HG02938 (cell line): Measurements from ENCODE around the gene ESPN.
"Not testable (repeated sequence)": the region's sequence is repeated elsewhere in the genome, so short reads cannot be mapped to it uniquely, and the experiment has no call there.

Experiments used
- ATAC-seq: cut with Tn5 transposase; IDR thresholded peaks from one replicate; pipeline ENCODE4 v1.9.1; 2021; ENCODE audit warnings: mild to moderate bottlenecking, moderate library complexity; ENCODE audit not compliant: unreplicated experiment

The ESPN gene, protein sequence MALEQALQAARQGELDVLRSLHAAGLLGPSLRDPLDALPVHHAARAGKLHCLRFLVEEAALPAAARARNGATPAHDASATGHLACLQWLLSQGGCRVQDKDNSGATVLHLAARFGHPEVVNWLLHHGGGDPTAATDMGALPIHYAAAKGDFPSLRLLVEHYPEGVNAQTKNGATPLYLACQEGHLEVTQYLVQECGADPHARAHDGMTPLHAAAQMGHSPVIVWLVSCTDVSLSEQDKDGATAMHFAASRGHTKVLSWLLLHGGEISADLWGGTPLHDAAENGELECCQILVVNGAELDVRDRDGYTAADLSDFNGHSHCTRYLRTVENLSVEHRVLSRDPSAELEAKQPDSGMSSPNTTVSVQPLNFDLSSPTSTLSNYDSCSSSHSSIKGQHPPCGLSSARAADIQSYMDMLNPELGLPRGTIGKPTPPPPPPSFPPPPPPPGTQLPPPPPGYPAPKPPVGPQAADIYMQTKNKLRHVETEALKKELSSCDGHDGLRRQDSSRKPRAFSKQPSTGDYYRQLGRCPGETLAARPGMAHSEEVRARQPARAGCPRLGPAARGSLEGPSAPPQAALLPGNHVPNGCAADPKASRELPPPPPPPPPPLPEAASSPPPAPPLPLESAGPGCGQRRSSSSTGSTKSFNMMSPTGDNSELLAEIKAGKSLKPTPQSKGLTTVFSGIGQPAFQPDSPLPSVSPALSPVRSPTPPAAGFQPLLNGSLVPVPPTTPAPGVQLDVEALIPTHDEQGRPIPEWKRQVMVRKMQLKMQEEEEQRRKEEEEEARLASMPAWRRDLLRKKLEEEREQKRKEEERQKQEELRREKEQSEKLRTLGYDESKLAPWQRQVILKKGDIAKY

GRCh38 chr1:6424619-6425593 is at the start of gene ESPN:
ESPN (plus strand) TSS chr1:6424776; CDS start chr1:6424956, 180 bp downstream.
- no peak for ATAC-seq

DNA sequence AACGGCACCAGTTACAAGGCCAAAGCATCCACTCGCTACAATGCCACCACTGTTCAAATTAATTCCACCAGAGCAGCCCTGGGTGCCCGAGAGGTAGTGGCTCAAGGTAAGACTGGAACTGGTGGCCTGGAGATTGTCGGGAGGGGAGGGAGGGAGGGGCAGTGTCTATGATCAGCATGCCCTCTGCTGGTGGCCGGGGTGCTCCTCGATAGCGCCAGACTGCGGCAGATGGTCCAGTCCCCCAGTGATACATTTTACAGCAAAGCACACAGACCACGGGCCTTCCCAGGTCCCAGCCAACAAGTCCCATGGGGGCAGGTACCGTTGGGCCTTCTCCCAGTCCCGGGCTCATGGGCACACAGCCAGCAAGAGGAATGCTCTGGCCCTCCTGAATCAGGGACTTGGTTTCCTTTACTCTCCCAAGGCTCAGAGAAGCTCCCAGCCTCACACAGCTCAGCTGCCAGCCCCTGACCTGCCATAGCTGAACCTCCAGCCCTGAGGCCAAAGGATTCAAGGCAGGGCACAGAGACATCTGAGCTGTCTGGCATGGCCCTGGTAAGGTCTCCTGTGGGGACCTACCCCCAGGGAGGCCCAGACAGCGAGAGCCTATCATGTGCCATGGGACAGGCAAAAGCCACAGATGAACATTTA is 46.4 kb upstream of the ESPN start:
- ATAC-seq, result no peak

- no peak for ATAC-seq
These were observed 44.5 kb upstream of the ESPN start for GRCh38 chr1:6380037-6380436.

GRCh38 chr1:6384135-6384534 is 40.4 kb upstream of the ESPN start:
- ATAC-seq, result no peak

DNA sequence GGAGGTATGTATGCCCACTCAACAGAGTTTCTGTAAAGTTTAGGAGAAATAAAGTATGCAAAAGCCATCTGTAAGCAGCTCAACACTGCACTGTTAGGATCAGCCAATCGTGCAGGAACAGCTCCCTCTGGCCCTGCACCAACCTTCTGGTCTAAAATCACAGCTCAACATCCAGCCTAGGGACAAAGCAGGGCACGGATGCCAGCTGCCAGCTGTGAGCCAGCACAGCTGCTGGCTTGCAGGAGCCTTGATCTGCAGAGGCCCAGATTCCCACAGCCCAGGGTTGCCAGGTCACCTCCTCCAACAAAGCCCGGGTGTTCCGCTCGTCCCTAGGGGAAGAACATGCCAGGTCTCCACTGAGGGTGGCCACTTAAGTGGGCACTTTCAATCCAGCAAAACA is 39.6 kb upstream of the ESPN start:
- no peak for ATAC-seq

GRCh38 chr1:6385488-6386191 is 38.9 kb upstream of the ESPN start:
- ATAC-seq, result no peak

GRCh38 chr1:6386371-6386949 is 38.1 kb upstream of the ESPN start:
- no peak for ATAC-seq

DNA sequence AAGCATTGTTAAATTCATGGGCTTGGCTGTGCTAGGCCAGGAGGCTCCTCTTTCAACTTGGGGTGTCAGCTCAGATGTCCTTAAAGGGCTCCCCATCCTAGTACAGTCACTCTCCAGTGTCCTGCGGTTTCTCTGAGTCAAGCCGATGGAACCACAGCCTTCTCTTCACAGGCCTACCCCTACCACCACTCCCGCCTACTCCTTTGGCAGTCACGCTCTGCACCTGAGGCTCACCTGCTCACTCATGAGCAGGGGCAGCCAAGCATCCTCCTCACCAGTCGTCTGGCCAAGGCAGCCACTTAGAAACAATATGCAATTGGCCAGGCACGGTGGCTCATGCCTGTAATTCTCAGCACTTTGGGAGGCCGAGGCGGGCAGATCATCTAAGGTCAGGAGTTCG is 34.6 kb upstream of the ESPN start:
- ATAC-seq, result no peak

GRCh38 chr1:6391951-6392808 is 32.4 kb upstream of the ESPN start:
- no peak for ATAC-seq

GRCh38 chr1:6392809-6393399 is 31.7 kb upstream of the ESPN start:
- peak; percentile 20 for ATAC-seq

DNA sequence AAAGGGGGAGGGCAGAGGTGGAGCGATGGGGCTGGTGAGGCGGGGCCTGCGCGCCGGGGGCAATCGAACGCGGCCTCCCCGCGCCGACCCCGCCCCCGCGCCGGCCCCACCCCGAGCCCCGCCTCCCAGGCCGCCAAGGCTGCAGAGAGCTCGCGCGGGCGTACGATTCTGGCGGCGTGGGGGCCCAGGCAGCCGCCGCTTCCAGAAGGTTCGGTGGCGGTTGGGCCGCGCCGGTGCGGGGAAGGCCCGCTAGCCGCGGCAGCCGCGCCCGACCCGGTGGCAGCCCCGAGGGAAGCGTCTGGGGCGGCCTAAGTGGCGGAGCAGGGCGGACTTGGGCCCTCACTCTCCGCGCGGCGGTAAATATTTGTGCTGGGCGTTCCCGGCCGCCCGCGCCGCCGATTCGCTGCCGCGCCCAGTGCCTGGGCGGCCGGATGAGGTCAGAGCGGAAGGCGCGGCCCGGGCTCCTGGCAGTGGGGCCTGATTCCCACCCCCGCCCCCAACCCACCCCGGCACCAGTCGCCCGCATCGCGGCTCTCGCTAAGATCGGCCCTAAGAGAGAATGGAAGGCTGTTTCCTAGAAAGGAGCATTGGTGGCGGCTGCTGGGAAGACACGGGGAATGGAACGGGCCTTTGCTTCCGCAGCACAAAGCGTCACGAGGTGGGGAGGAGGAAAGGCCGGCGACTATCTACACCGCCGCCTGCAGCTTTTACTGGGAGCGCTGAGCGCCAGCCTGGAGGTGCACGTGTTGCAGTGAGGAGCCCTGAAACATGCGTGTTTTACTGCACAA is 31.0 kb upstream of the ESPN start, which contains the start of gene ACOT7:
Gene ACOT7 (minus strand): TSS at position 368 of the 788 bp plus-strand sequence. CDS start 368 bp downstream, outside the sequence.
- peak; percentile 74 for ATAC-seq

DNA sequence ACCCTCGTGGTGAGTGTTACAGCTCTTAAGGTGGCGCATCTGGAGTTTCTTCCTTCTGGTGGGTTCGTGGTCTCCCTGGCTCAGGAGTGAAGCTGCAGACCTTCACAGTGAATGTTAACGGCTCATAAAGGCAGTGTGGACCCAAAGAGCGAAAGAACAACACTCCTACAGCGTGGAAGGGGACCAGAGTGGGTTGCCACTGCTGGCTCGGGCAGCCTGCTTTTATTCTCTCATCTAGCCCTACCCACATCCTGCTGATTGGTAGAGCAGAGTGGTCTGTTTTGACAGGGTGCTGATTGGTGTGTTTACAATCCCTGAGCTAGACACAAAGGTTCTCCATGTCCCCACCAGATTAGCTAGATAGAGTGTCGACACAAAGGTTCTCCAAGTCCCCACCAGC is 29.4 kb upstream of the ESPN start:
- not testable (repeated sequence) for ATAC-seq

GRCh38 chr1:6395781-6396244 is 28.8 kb upstream of the ESPN start:
- ATAC-seq, result not testable (repeated sequence)

GRCh38 chr1:6396998-6397397 is 27.6 kb upstream of the ESPN start:
- no peak for ATAC-seq

DNA sequence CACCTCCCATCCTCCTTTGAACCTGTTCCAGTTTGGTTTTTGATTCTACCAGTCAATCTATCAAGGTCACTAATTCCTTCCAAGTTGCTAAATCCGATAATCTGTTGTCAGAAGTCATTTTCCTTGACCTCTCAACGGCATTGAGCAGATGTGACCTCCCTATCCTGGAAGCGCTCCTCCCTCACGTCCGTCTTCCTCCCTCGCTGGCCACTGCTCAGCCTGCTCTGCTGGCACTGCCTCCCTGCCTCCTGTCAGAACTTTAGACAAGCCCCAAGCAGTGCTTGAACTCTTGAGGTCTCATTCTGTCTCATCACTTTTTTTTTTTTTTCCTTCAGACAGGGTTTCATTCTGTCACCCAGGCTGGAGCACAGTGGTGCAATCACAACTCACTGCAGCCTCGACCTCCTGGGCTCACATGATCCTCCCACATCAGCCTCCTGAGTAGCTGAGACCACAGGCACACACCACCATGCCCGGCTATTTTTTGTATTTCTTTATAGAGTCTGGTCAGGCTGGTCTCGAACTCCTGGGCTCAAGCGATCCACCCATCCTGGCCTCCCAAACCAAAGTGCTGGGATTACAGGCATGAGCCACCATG is 26.6 kb upstream of the ESPN start:
- ATAC-seq, result no peak

DNA sequence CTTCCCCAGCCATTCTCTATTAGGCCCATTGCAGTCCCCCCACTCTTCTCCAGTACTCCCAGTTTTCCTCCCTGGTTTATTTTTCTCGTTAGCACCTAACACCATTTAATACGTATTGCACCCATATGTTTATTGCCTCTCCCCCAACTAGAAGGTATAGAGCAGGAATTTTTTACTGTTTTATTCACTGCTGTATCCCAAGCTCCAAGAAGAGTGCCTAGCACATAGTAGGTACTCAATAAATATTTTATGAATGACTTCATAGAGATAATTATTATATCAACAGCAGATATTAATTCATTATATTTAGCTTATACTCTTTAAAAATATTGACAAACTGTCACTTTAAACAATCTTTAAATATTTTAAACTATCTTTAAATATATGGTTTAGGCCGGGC is 25.3 kb upstream of the ESPN start:
- ATAC-seq, result no peak

DNA sequence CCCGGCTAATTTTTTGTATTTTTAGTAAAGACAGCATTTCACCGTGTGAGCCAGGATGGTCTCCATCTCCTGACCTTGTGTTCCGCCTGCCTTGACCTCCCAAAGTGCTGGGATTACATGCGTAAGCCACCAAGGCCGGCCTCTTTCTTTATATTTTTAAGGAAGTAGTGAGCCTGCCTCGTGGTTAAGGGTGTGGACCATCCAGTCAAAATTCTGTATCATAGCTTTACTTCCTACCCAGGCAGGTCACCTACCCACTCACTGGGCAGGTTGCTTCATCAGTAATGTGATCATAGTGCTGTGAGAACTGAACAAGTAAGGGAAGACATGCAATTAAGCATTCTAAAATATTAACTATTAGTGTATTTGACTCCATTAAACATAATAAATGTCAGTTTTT is 22.9 kb upstream of the ESPN start:
- no peak for ATAC-seq
